ENCODE measurements around the gene ZNF283.
A peak's percentile ranks its signal among the peaks of the same experiment; 100 is the strongest.
"Not testable (repeated sequence)": the region's sequence is repeated elsewhere in the genome, so short reads cannot be mapped to it uniquely, and the experiment has no call there.

ZNF283 gene

GRCh38 chr19:43799502-43800142, 27.5 kb upstream of the ZNF283 start:
- no peak for DNase-seq (ENCODE audit: low read depth)

- DNase-seq (ENCODE audit: low read depth): no peak
Measured at GRCh38 chr19:43802216-43802951, 24.7 kb upstream of the ZNF283 start, which contains the start of gene LYPD5. Gene LYPD5 (minus strand): TSS chr19:43802447. CDS start chr19:43802380, 67 bp downstream.

GRCh38 chr19:43804432-43804831, 22.7 kb upstream of the ZNF283 start:
- no peak for DNase-seq (ENCODE audit: low read depth)

- DNase-seq (ENCODE audit: low read depth): not testable (repeated sequence)
Measured at GRCh38 chr19:43806401-43806800, 20.7 kb upstream of the ZNF283 start.

DNA sequence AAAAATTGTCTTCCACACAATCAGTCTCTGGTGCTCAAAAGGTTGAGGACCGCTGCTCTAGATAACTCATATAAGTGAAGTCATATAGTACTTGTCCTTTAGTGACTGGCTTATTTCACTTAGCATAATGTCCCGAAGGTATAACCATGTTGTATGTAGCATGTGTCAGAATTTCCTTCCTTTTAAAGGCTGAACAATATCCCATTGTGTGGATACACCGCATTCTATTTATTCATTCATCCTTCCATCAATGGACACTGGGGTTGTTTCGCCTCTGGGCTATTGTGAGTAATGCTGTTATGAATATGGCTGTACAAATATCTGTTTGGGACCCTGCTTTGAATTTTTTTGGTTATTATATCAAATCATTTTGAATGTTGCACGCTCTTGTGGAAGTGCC, 20.3 kb upstream of the ZNF283 start:
- no peak for DNase-seq (ENCODE audit: low read depth)

GRCh38 chr19:43807651-43808050, 19.5 kb upstream of the ZNF283 start:
- DNase-seq (ENCODE audit: low read depth): no peak

- peak; percentile 67 for DNase-seq (ENCODE audit: low read depth)
Measured at GRCh38 chr19:43809762-43810696, 17.1 kb upstream of the ZNF283 start.

GRCh38 chr19:43811837-43812236, 15.3 kb upstream of the ZNF283 start:
- no peak for DNase-seq (ENCODE audit: low read depth)

DNA sequence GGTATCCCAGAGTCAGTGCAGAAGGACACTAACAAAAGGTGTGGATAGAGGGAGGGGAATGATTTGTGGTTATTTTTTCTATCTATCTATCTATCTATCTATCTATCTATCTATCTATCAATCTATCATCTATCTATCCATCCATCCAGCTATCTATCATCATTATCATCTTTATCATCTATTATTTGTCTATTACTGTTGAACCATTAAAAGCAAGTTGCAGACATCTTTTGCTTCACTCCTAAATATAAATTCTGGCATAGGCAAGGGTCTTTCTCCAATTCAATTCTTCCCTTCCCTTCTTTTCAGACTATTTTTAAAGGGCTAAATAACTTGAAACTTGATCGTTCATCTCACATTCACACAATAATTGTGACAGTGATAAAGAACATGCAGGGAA, 14.9 kb upstream of the ZNF283 start:
- no peak for DNase-seq (ENCODE audit: low read depth)

DNA sequence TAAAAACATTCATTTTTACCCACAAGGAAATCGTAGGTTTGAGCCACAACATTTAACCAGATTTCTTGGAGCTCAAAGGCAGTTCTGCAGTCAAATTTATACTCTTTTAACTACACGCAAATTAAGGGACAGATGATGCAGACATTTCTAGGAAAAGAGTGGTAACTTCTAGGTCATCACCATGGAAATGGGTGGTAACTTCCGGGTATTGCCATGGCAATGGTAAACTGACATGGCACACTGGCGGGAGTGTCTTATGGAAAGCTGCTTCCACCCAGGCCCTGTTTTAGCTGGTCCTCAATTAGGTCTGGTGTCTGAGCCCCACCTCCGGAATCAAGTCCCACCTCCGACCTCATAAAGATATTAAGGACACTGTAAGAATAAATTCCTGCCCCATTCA, 14.4 kb upstream of the ZNF283 start:
- no peak for DNase-seq (ENCODE audit: low read depth)

- no peak for DNase-seq (ENCODE audit: low read depth)
Measured at GRCh38 chr19:43814663-43815352, 12.3 kb upstream of the ZNF283 start.

GRCh38 chr19:43817454-43817853, 9.7 kb upstream of the ZNF283 start:
- not testable (repeated sequence) for DNase-seq (ENCODE audit: low read depth)

DNA sequence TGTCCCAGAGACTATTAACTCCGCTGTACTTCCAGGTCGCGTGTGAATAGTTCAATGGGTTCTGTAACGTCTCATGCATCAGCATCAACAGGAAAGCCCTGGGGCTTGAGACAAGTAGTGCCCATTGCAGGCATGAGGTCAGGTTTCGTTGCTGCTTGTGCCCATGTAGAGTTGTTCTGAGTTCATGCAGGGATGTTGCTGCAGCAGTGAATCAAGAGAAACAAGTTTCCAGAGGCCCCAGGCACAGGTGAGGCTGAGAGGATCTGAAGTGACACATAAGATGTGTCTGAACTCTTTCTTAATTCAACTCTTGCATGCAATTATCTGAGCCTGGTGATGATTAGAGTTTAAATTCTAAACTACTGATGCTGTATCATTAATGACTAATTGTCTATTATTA, 8.6 kb upstream of the ZNF283 start:
- DNase-seq (ENCODE audit: low read depth): no peak

DNA sequence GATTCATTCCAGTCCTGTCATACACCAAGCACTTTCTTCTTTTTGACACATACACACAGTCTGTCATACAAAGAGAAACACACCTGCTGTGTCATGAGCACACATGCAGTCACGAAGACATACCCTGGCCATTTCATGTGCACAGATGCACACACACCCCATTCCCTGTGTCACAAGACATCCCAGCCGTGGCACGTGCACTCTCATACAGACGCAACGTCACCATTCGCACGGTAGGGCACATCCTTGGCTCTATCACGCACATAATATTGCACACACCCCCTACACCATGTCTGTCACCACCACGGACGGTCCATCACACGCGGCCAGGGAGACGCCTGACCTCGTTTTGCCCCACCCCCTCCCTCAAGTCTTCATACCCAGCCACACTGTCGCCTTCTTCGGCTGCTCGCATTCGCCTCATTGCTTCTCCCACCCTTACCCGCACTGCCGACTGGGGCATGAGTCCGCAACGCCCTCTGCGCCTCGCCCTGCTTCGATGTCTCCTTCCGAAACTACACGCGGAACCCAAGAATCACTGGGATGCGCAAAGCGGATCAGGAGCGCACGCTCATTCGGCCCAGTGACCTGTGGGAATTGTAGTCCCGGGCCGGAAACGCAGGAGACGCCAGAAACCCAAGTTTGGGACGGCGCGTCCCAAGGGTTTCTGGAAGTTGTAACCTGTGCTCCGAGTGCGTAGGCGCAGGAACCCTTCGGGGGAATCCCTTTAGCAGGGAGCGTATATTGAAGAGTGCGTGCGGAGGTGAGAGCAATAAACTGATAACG, 6.8 kb upstream of the ZNF283 start:
- peak; percentile 48 for DNase-seq (ENCODE audit: low read depth)

DNA sequence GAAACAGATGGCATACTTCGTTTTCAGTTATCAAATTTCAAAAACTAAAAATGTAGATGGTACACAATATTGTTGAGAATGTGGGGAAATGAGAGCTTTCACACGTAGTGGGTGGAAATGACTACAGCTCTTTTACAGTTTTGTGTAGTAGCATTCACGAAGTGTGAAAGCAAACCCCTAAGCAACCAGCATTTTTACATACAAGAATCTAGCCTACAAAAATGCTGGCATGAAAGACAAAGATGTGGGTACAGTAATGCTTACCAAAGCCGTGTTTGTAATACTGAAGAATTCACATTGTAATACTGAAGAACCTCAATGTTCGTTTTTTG, 6.3 kb upstream of the ZNF283 start:
- DNase-seq (ENCODE audit: low read depth): no peak

GRCh38 chr19:43823856-43824255, 3.3 kb upstream of the ZNF283 start:
- DNase-seq (ENCODE audit: low read depth): not testable (repeated sequence)

DNA sequence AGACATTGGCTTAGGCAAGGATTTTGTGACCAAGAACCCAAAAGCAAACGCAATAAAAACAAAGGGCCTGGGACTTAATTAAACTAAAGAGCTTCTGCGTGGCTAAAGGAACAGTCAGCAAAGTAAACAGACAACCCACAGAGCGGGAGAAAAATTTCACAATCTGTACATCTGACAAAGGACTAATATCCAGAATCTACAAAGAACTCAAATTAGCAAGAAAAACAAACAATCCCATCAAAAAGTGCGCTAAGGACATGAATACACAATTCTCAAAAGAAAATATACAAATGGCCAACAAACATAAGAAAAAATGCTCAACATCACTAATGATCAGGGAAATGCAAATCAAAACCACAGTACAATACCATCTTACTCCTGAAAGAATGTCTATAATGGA, 2.5 kb upstream of the ZNF283 start:
- DNase-seq (ENCODE audit: low read depth): not testable (repeated sequence)

GRCh38 chr19:43839139-43839538, 12.0 kb downstream of the ZNF283 start:
- peak; percentile 6 for DNase-seq (ENCODE audit: low read depth)

GRCh38 chr19:43842007-43842406, 14.9 kb downstream of the ZNF283 start:
- DNase-seq (ENCODE audit: low read depth): peak; percentile 10

DNA sequence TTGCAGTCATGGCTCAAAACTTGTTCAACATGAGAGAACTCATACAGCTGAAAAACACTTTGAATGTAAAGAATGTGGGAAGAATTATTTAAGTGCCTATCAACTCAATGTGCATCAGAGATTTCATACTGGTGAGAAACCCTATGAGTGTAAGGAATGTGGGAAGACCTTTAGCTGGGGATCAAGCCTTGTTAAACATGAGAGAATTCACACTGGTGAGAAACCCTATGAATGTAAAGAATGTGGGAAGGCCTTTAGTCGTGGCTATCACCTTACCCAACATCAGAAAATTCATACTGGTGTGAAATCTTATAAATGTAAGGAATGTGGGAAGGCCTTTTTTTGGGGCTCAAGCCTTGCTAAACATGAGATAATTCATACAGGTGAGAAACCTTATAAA, 20.1 kb downstream of the ZNF283 start:
- peak; percentile 12 for DNase-seq (ENCODE audit: low read depth)

DNA sequence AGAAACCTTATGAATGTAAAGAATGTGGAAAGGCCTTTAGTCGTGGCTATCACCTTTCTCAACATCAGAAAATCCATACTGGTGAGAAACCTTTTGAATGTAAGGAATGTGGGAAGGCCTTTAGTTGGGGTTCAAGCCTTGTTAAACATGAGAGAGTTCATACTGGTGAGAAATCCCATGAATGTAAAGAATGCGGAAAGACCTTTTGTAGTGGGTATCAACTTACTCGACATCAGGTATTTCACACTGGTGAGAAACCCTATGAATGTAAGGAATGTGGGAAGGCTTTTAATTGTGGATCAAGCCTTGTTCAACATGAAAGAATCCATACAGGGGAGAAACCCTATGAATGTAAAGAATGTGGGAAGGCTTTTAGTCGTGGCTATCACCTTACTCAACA, 20.8 kb downstream of the ZNF283 start:
- no peak for DNase-seq (ENCODE audit: low read depth)
